Keratinocyte (primary cell): Measurements from ENCODE around the gene SRSF4. TPM values are rescaled to one million over a fixed set of nuclear protein-coding genes. Genes with fewer than 3 reads are reported as not detected.
A peak's percentile ranks its signal among the peaks of the same experiment; 100 is the strongest.

Source experiments
- DNase-seq: peaks from one replicate; pipeline ENCODE4 v3.0.0-alpha.2; 2011; ENCODE audit warnings: low read depth, missing footprints, low spot score
- FAIRE-seq: peaks from 2 replicates; lab custom pipeline; 2011; peaks lifted over from hg19 to GRCh38; lab: Jason Lieb, UNC
- H2AFZ ChIP-seq: 2 replicates; pipeline ENCODE4 v1.6.0; 2012; ENCODE audit warnings: low read length, control low read depth, inconsistent platforms; ENCODE audit not compliant: control insufficient read depth
- H3K27ac ChIP-seq: 2 replicates; pipeline ENCODE4 v1.5.1; 2011; ENCODE audit warnings: low read length; ENCODE audit not compliant: control insufficient read depth, insufficient read depth
- H3K27me3 ChIP-seq: 3 replicates; pipeline ENCODE4 v1.6.0; 2011; ENCODE audit warnings: low read length; ENCODE audit not compliant: control insufficient read depth, insufficient read depth; ENCODE audit errors: extremely low read depth
- H3K36me3 ChIP-seq, 2 experiments: 2 replicates in 1 of 2; 3 replicates in 1 of 2; pipeline ENCODE4 v1.5.1; 2011; ENCODE audit warnings: low read length in 2 of 2, mild to moderate bottlenecking in 1 of 2; ENCODE audit not compliant: control insufficient read depth in 2 of 2, insufficient read depth in 2 of 2; ENCODE audit errors: extremely low read depth in 1 of 2
- H3K4me1 ChIP-seq: 3 replicates; pipeline ENCODE4 v1.5.1; 2011; ENCODE audit warnings: low read length; ENCODE audit not compliant: control insufficient read depth, insufficient read depth; ENCODE audit errors: extremely low read depth
- H3K4me2 ChIP-seq: 3 replicates; pipeline ENCODE4 v1.6.0; 2011; ENCODE audit warnings: low read depth, low read length; ENCODE audit not compliant: control insufficient read depth, insufficient read depth; ENCODE audit errors: extremely low read depth
- H3K4me3 ChIP-seq, 3 experiments: fragments of 200-600 bp in 1 of 3; sonication (generic) in 1 of 3; 2 replicates in 2 of 3; 3 replicates in 1 of 3; pipeline ENCODE4 v1.5.1; 2011 to 2016; ENCODE audit warnings: low read length in 3 of 3, mild to moderate bottlenecking in 3 of 3, control low read depth in 2 of 3, inconsistent platforms in 1 of 3, low read depth in 1 of 3, mixed read lengths in 1 of 3, mixed run types in 1 of 3, moderate library complexity in 1 of 3; ENCODE audit not compliant: control insufficient read depth in 2 of 3, insufficient read depth in 2 of 3; ENCODE audit errors: extremely low read depth in 1 of 3
- H3K79me2 ChIP-seq: 2 replicates; pipeline ENCODE4 v1.6.0; 2012; ENCODE audit warnings: low read length; ENCODE audit not compliant: control insufficient read depth, insufficient read depth
- H3K9ac ChIP-seq: 3 replicates; pipeline ENCODE4 v1.6.0; 2011; ENCODE audit warnings: low read length; ENCODE audit not compliant: control insufficient read depth, insufficient read depth; ENCODE audit errors: extremely low read depth
- H3K9me1 ChIP-seq: 3 replicates; pipeline ENCODE4 v1.6.0; 2011; ENCODE audit warnings: low read length; ENCODE audit not compliant: control insufficient read depth, insufficient read depth; ENCODE audit errors: extremely low read depth
- H3K9me3 ChIP-seq: 2 replicates; pipeline ENCODE4 v1.5.1; 2012; ENCODE audit warnings: low read depth, low read length; ENCODE audit not compliant: control insufficient read depth
- H4K20me1 ChIP-seq: 3 replicates; pipeline ENCODE4 v1.6.0; 2011; ENCODE audit warnings: low read length; ENCODE audit not compliant: control insufficient read depth, insufficient read depth; ENCODE audit errors: extremely low read depth
- EZH2 ChIP-seq: IDR thresholded peaks from one replicate; pipeline ENCODE4 v1.6.1; 2012; ENCODE audit warnings: inconsistent platforms, mild to moderate bottlenecking, low read length, moderate library complexity
- dilution Hi-C: fragments of 300-500 bp; cut with MboI; formaldehyde crosslinking; loops from one replicate; pipeline ENCODE4 v1.7.0; 2020; ENCODE audit warnings: low sequenced_read_pairs; ENCODE audit not compliant: extremely low pct_ligation_motif_present
- polyA plus RNA-seq, 5 experiments: library from polyadenylated mRNA; depleted of rRNA in 3 of 5; stranded (reverse) in 3 of 5; stranded (forward) in 1 of 5; unstranded in 1 of 5; fragments of >200 nt; gene quantifications; 1 replicate in 1 of 5; 2 replicates in 3 of 5; 3 replicates in 1 of 5; pipeline versions ENCODE4 v1.2.1 to v1.2.3, GENCODE V29; 2011 to 2012; ENCODE audit warnings: missing spikeins in 2 of 5, low read depth in 1 of 5, low replicate concordance in 1 of 5
- TF ChIP-seq, protein P1 (sequence below), 3 experiments: IDR thresholded peaks in 1 of 3; conservative IDR thresholded peaks in 1 of 3; optimal IDR thresholded peaks in 1 of 3; 2 replicates in 2 of 3; 3 replicates in 1 of 3; pipeline versions ENCODE3 to v1.5.1; 2011; ENCODE audit warnings: low read length in 3 of 3, mild to moderate bottlenecking in 3 of 3, moderate library complexity in 2 of 3, control low read depth in 1 of 3, inconsistent platforms in 1 of 3; ENCODE audit not compliant: insufficient read depth in 2 of 3; ENCODE audit errors: extremely low read depth in 1 of 3

SRSF4 gene
- polyA plus RNA-seq, 1 donor (not counting 4 experiments of a cell fraction or from before 2014, with no cell fraction given) = 51.0 TPM

GRCh38 chr1:29121516-29121935, 60.2 kb downstream of the SRSF4 start:
- Histone ChIP-seq H3K9me3 (no peaks in the 10 kb centered on the region), H3K79me2 (no peaks in the 10 kb centered on the region), H2AFZ (no peak overlapping the region), H3K4me2 (peak overlapping the region; percentile 42), H3K27ac (no peak overlapping the region), H4K20me1 (no peaks in the 10 kb centered on the region), H3K4me1 (peaks cover 10% of the 10 kb centered on the region), H3K4me3 (no peak overlapping the region), H3K27me3 (peaks cover 38% of the 10 kb centered on the region), H3K36me3 (peaks cover 4 to 8% of the 10 kb centered on the region in 2 experiments), H3K9ac (no peak overlapping the region), H3K9me1 (no peaks in the 10 kb centered on the region)
- DNase-seq (no peak), FAIRE-seq (no peak)
- TF ChIP-seq EZH2 = no peak
- TF ChIP-seq, protein P1, sequence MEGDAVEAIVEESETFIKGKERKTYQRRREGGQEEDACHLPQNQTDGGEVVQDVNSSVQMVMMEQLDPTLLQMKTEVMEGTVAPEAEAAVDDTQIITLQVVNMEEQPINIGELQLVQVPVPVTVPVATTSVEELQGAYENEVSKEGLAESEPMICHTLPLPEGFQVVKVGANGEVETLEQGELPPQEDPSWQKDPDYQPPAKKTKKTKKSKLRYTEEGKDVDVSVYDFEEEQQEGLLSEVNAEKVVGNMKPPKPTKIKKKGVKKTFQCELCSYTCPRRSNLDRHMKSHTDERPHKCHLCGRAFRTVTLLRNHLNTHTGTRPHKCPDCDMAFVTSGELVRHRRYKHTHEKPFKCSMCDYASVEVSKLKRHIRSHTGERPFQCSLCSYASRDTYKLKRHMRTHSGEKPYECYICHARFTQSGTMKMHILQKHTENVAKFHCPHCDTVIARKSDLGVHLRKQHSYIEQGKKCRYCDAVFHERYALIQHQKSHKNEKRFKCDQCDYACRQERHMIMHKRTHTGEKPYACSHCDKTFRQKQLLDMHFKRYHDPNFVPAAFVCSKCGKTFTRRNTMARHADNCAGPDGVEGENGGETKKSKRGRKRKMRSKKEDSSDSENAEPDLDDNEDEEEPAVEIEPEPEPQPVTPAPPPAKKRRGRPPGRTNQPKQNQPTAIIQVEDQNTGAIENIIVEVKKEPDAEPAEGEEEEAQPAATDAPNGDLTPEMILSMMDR (optimal IDR thresholded peaks at IDR 0.05 in 1 of 3, IDR thresholded peaks at IDR 0.05 in 1 of 3, conservative IDR thresholded peaks at IDR 0.05 in 1 of 3; ENCODE audit: extremely low read depth in 1 of 3, insufficient read depth in 2 of 3, low read length in 3 of 3) = no peak
- dilution Hi-C loops = no loop called here

GRCh38 chr1:29120947-29121485, 60.7 kb downstream of the SRSF4 start:
- H3K4me3 ChIP-seq = no peak overlapping the region
- peaks cover 4 to 8% of the 10 kb centered on the region in 2 experiments for H3K36me3 ChIP-seq
- no peak overlapping the region for H3K27ac ChIP-seq
- no peak for FAIRE-seq
- dilution Hi-C loops = no loop called here
- DNase-seq = no peak
- H4K20me1 ChIP-seq = no peaks in the 10 kb centered on the region
- H3K27me3 ChIP-seq = peaks cover 38% of the 10 kb centered on the region
- H2AFZ ChIP-seq = no peak overlapping the region
- H3K4me1 ChIP-seq = peaks cover 10% of the 10 kb centered on the region
- no peak overlapping the region for H3K9ac ChIP-seq
- no peak overlapping the region for H3K4me2 ChIP-seq
- TF ChIP-seq, protein P1 (optimal IDR thresholded peaks at IDR 0.05 in 1 of 3, IDR thresholded peaks at IDR 0.05 in 1 of 3, conservative IDR thresholded peaks at IDR 0.05 in 1 of 3; ENCODE audit: extremely low read depth in 1 of 3, insufficient read depth in 2 of 3, low read length in 3 of 3) = peak in 2 of 3 experiments; percentile 42 to 45
- no peak for TF ChIP-seq EZH2
- no peaks in the 10 kb centered on the region for H3K9me1 ChIP-seq
- H3K79me2 ChIP-seq = no peaks in the 10 kb centered on the region
- no peaks in the 10 kb centered on the region for H3K9me3 ChIP-seq
